Upper lobe of left lung (tissue), 6 donors: ENCODE measurements around the gene TSPEAR. TPM values are rescaled to one million over a fixed set of nuclear protein-coding genes. Genes with fewer than 3 reads are reported as not detected.

ENCODE experiments used
- ATAC-seq, 2 donors: fragments of 200-7000 bp; cut with Tn5 transposase; one replicate each; pipeline ENCODE4 v1.9.1; 2022; ENCODE audit warnings: mild to moderate bottlenecking in 2 of 2, moderate library complexity in 2 of 2; ENCODE audit not compliant: low FRiP score in 2 of 2
- DNase-seq, 2 donors: peaks; one replicate each; pipeline ENCODE4 v3.0.0-alpha.2; 2019 to 2020
- H3K27ac ChIP-seq, 4 donors: fragments of 200-600 bp; sonication (generic); one replicate each; pipeline ENCODE4 v1.5.1; 2016 to 2019
- H3K27me3 ChIP-seq, 4 donors: fragments of 200-600 bp; sonication (generic); one replicate each; pipeline ENCODE4 v1.5.1; 2017 to 2019
- H3K36me3 ChIP-seq, 4 donors: fragments of 200-600 bp; sonication (generic); one replicate each; pipeline ENCODE4 v1.5.1; 2016 to 2019
- H3K4me1 ChIP-seq, 4 donors: fragments of 200-600 bp; sonication (generic); one replicate each; pipeline ENCODE4 v1.5.1; 2018 to 2019
- H3K4me3 ChIP-seq, 4 donors: fragments of 200-600 bp; sonication (generic); one replicate each; pipeline ENCODE4 v1.5.1; 2017 to 2019; ENCODE audit warnings: mild to moderate bottlenecking in 2 of 4, moderate library complexity in 1 of 4
- H3K9me3 ChIP-seq, 4 donors: fragments of 200-600 bp; sonication (generic); one replicate each; pipeline ENCODE4 v1.5.1; 2018 to 2019
- CTCF ChIP-seq, 6 experiments: fragments of 450-650 bp in 4 of 6; fragments of 200-600 bp in 2 of 6; sonication (generic) in 2 of 6; IDR thresholded peaks; one replicate each; pipeline ENCODE4 v1.5.1; 2016 to 2019; ENCODE audit warnings: antibody characterized with exemption in 6 of 6
- EP300 ChIP-seq, 4 donors: sonication (generic); formaldehyde crosslinking; IDR thresholded peaks; one replicate each; pipeline ENCODE4 v1.5.1; 2017; ENCODE audit warnings: antibody characterized with exemption in 4 of 4, control low read depth in 2 of 4
- POLR2A ChIP-seq, 4 donors: fragments of 450-650 bp; IDR thresholded peaks; one replicate each; pipeline ENCODE4 v1.5.1; 2016 to 2017; ENCODE audit warnings: antibody characterized with exemption in 4 of 4, mild to moderate bottlenecking in 2 of 4
- POLR2AphosphoS5 ChIP-seq, 2 donors: sonication (generic); formaldehyde crosslinking; IDR thresholded peaks; one replicate each; pipeline ENCODE4 v1.5.1; 2017; ENCODE audit warnings: antibody characterized with exemption in 2 of 2
- WGBS, 2 donors: methylation state at CpG; one replicate each; pipeline ENCODE4 v1.1.5; 2017 to 2018; 5-methylcytosine and 5-hydroxymethylcytosine counted together
- total RNA-seq, 6 donors: library from RNA; depleted of rRNA in 4 of 6; stranded (reverse); fragments of >200 nt in 4 of 6; gene quantifications; one replicate each; pipeline versions ENCODE4 v1.1.0 to v1.2.1, GENCODE V29; 2016 to 2021
- donor health status: DM: no; HTN: no; CAD: no; lungs with moderate emphysema.
- donor health status: DM: no; HTN: yes; CAD: no; lungs with severe emphysema.

The TSPEAR gene
- total RNA-seq, 6 donors from 2014 or later = 0.14 to 0.17 TPM; not detected in 4

DNA sequence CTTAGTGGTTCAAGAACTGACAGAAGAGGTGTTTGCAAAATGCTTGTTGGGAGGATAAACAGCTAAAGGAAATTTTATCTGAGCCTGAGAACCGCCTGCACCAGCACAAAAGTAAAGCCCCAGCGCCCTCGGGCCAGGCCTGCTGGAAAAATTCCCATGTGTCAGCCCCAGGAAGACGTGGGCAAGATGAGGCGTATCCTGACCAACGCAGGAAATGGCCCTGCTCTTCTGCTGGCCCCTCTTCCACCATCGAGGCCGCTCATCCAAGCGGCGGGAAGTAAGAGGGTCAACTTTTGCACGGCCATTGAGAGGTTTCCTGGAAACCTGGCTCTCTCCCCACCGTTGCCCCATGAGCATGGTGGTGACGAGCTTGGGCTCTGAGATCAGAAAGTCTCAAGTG, 216.4 kb downstream of the TSPEAR start:
- Histone ChIP-seq H3K4me1 (peaks cover 0 to 24% (median 9%) of the 10 kb centered on the region in 4 donors), H3K4me3 (no peak overlapping the region), H3K27ac (no peak overlapping the region), H3K36me3 (no peaks in the 10 kb centered on the region), H3K27me3 (no peaks in the 10 kb centered on the region), H3K9me3 (peaks cover 0 to 15% (median 10%) of the 10 kb centered on the region in 4 donors)
- DNase-seq (no peak), ATAC-seq (no peak)
- no peak for TF ChIP-seq POLR2A (IDR thresholded peaks at IDR 0.05)
- TF ChIP-seq EP300 (IDR thresholded peaks at IDR 0.05) = no peak
- no peak for TF ChIP-seq CTCF (IDR thresholded peaks at IDR 0.05)
- TF ChIP-seq POLR2AphosphoS5 (IDR thresholded peaks at IDR 0.05) = no peak
- WGBS, 2 donors = 73 to 81% methylated on average over 13 of the region's 13 CpGs

- Histone ChIP-seq H3K9me3 (peaks cover 0 to 15% (median 10%) of the 10 kb centered on the region in 4 donors), H3K27ac (no peak overlapping the region), H3K36me3 (no peaks in the 10 kb centered on the region), H3K27me3 (no peaks in the 10 kb centered on the region), H3K4me3 (no peak overlapping the region), H3K4me1 (peaks cover 0 to 24% (median 9%) of the 10 kb centered on the region in 4 donors)
- ATAC-seq (no peak), DNase-seq (no peak)
- WGBS, 2 donors = 95% methylated on average over 15 to 17 of the region's 17 CpGs
- TF ChIP-seq POLR2AphosphoS5 (IDR thresholded peaks at IDR 0.05) (no peak), CTCF (IDR thresholded peaks at IDR 0.05) (no peak), POLR2A (IDR thresholded peaks at IDR 0.05) (no peak), EP300 (IDR thresholded peaks at IDR 0.05) (no peak)
Measured at GRCh38 chr21:44494418-44494817, 217.0 kb downstream of the TSPEAR start.

- Histone ChIP-seq H3K27me3 (no peaks in the 10 kb centered on the region), H3K36me3 (no peaks in the 10 kb centered on the region), H3K27ac (no peak overlapping the region), H3K4me1 (peaks cover 0 to 15% (median 5%) of the 10 kb centered on the region in 4 donors), H3K9me3 (peaks cover 0 to 15% (median 10%) of the 10 kb centered on the region in 4 donors), H3K4me3 (no peak overlapping the region)
- WGBS, 2 donors = 86 to 87% methylated on average over 9 of the region's 9 CpGs
- no peak for ATAC-seq
- TF ChIP-seq CTCF (IDR thresholded peaks at IDR 0.05) = no peak
- TF ChIP-seq EP300 (IDR thresholded peaks at IDR 0.05) = no peak
- no peak for TF ChIP-seq POLR2AphosphoS5 (IDR thresholded peaks at IDR 0.05)
- TF ChIP-seq POLR2A (IDR thresholded peaks at IDR 0.05) = no peak
- no peak for DNase-seq
Measured at GRCh38 chr21:44492567-44493385, 218.6 kb downstream of the TSPEAR start.

- 85 to 87% methylated on average over 7 to 9 of the region's 9 CpGs for WGBS, 2 donors
- no peak for ATAC-seq
- no peak overlapping the region for H3K4me3 ChIP-seq
- H3K9me3 ChIP-seq = peaks cover 0 to 15% (median 10%) of the 10 kb centered on the region in 4 donors
- H3K36me3 ChIP-seq = no peaks in the 10 kb centered on the region
- H3K27me3 ChIP-seq = no peaks in the 10 kb centered on the region
- DNase-seq = no peak
- no peak overlapping the region for H3K27ac ChIP-seq
- TF ChIP-seq POLR2AphosphoS5 (IDR thresholded peaks at IDR 0.05) = no peak
- no peak for TF ChIP-seq EP300 (IDR thresholded peaks at IDR 0.05)
- no peak for TF ChIP-seq POLR2A (IDR thresholded peaks at IDR 0.05)
- no peak for TF ChIP-seq CTCF (IDR thresholded peaks at IDR 0.05)
- peaks cover 0 to 5% (median 0%) of the 10 kb centered on the region in 4 donors for H3K4me1 ChIP-seq
Measured at GRCh38 chr21:44490816-44491215, 220.6 kb downstream of the TSPEAR start.
